ENCODE data around the gene PSD4. TPM values are rescaled to one million over a fixed set of nuclear protein-coding genes. Genes with fewer than 3 reads are reported as not detected.

The PSD4 gene
- total and polyA plus RNA-seq, 2 of the 8 experiments (the other 6 are each of a cell fraction or from before 2014, with no cell fraction given) = 0.53 to 1.2 TPM

DNA sequence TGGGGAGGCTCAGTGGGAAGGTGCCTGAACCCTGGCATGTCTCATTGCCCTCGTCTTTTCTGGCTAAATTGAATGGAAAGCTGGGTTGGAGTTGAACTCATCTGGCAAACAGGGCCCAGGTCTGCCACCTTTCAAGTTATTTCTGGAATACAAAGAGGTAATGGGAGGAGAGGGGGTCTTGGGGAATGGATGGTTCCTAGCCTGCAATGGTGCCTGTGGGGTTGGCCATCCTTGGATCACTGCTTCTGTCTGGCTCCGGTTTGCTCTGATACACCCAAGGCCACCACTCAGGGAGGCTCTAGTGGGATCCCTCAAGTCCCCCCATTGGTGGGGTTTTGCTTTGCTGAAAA, 45.3 kb downstream of the PSD4 start (continued):
- TF ChIP-seq, protein P1, sequence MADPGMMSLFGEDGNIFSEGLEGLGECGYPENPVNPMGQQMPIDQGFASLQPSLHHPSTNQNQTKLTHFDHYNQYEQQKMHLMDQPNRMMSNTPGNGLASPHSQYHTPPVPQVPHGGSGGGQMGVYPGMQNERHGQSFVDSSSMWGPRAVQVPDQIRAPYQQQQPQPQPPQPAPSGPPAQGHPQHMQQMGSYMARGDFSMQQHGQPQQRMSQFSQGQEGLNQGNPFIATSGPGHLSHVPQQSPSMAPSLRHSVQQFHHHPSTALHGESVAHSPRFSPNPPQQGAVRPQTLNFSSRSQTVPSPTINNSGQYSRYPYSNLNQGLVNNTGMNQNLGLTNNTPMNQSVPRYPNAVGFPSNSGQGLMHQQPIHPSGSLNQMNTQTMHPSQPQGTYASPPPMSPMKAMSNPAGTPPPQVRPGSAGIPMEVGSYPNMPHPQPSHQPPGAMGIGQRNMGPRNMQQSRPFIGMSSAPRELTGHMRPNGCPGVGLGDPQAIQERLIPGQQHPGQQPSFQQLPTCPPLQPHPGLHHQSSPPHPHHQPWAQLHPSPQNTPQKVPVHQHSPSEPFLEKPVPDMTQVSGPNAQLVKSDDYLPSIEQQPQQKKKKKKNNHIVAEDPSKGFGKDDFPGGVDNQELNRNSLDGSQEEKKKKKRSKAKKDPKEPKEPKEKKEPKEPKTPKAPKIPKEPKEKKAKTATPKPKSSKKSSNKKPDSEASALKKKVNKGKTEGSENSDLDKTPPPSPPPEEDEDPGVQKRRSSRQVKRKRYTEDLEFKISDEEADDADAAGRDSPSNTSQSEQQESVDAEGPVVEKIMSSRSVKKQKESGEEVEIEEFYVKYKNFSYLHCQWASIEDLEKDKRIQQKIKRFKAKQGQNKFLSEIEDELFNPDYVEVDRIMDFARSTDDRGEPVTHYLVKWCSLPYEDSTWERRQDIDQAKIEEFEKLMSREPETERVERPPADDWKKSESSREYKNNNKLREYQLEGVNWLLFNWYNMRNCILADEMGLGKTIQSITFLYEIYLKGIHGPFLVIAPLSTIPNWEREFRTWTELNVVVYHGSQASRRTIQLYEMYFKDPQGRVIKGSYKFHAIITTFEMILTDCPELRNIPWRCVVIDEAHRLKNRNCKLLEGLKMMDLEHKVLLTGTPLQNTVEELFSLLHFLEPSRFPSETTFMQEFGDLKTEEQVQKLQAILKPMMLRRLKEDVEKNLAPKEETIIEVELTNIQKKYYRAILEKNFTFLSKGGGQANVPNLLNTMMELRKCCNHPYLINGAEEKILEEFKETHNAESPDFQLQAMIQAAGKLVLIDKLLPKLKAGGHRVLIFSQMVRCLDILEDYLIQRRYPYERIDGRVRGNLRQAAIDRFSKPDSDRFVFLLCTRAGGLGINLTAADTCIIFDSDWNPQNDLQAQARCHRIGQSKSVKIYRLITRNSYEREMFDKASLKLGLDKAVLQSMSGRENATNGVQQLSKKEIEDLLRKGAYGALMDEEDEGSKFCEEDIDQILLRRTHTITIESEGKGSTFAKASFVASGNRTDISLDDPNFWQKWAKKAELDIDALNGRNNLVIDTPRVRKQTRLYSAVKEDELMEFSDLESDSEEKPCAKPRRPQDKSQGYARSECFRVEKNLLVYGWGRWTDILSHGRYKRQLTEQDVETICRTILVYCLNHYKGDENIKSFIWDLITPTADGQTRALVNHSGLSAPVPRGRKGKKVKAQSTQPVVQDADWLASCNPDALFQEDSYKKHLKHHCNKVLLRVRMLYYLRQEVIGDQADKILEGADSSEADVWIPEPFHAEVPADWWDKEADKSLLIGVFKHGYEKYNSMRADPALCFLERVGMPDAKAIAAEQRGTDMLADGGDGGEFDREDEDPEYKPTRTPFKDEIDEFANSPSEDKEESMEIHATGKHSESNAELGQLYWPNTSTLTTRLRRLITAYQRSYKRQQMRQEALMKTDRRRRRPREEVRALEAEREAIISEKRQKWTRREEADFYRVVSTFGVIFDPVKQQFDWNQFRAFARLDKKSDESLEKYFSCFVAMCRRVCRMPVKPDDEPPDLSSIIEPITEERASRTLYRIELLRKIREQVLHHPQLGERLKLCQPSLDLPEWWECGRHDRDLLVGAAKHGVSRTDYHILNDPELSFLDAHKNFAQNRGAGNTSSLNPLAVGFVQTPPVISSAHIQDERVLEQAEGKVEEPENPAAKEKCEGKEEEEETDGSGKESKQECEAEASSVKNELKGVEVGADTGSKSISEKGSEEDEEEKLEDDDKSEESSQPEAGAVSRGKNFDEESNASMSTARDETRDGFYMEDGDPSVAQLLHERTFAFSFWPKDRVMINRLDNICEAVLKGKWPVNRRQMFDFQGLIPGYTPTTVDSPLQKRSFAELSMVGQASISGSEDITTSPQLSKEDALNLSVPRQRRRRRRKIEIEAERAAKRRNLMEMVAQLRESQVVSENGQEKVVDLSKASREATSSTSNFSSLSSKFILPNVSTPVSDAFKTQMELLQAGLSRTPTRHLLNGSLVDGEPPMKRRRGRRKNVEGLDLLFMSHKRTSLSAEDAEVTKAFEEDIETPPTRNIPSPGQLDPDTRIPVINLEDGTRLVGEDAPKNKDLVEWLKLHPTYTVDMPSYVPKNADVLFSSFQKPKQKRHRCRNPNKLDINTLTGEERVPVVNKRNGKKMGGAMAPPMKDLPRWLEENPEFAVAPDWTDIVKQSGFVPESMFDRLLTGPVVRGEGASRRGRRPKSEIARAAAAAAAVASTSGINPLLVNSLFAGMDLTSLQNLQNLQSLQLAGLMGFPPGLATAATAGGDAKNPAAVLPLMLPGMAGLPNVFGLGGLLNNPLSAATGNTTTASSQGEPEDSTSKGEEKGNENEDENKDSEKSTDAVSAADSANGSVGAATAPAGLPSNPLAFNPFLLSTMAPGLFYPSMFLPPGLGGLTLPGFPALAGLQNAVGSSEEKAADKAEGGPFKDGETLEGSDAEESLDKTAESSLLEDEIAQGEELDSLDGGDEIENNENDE (IDR thresholded peaks at IDR 0.05; ENCODE audit: insufficient replicate concordance, low read length) = no peak
- TF ChIP-seq, protein P2, sequence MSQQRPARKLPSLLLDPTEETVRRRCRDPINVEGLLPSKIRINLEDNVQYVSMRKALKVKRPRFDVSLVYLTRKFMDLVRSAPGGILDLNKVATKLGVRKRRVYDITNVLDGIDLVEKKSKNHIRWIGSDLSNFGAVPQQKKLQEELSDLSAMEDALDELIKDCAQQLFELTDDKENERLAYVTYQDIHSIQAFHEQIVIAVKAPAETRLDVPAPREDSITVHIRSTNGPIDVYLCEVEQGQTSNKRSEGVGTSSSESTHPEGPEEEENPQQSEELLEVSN (IDR thresholded peaks at IDR 0.05) = no peak
- no peak for TF ChIP-seq TBP (IDR thresholded peaks at IDR 0.05; ENCODE audit: low read depth, low read length)
- TF ChIP-seq CBX5 (IDR thresholded peaks at IDR 0.05; ENCODE audit: low read depth, low read length) = no peak
